Measurements from ENCODE around the gene ABCA13. TPM values are rescaled to one million over a fixed set of nuclear protein-coding genes. Genes with fewer than 3 reads are reported as not detected.

ABCA13 gene
- total RNA-seq, 1 donor from 2014 or later, result not detected

- no peak overlapping the region for H3K4me3 Mint-ChIP-seq
- peaks cover 4% of the 10 kb centered on the region for H3K27me3 Mint-ChIP-seq (ENCODE audit: insufficient read depth, low read depth)
- H3K36me3 Mint-ChIP-seq, result peaks cover 9% of the 10 kb centered on the region
- H3K4me1 Mint-ChIP-seq, result no peaks in the 10 kb centered on the region
- Histone ChIP-seq H3K36me3 (no peaks in the 10 kb centered on the region), H3K4me2 (no peak overlapping the region), H2AFZ (replicated peaks) (no peak overlapping the region), H3K79me2 (ENCODE audit: low read depth) (no peaks in the 10 kb centered on the region), H3K4me3 (no peak overlapping the region), H4K20me1 (ENCODE audit: low read depth) (no peaks in the 10 kb centered on the region), H3K4me1 (no peaks in the 10 kb centered on the region), H3K9me3 (ENCODE audit: low read depth) (no peaks in the 10 kb centered on the region), H3K27me3 (no peaks in the 10 kb centered on the region), H3K27ac (no peak overlapping the region), H3K9ac (no peak overlapping the region), H3F3A (ENCODE audit: low read depth) (no peaks in the 10 kb centered on the region)
- H3K9me3 Mint-ChIP-seq, result peaks cover 40% of the 10 kb centered on the region
- TF ChIP-seq EZH2phosphoT487 (IDR thresholded peaks at IDR 0.05), result no peak
- no peak for TF ChIP-seq EZH2 (IDR thresholded peaks at IDR 0.05)
- TF ChIP-seq, protein P1, sequence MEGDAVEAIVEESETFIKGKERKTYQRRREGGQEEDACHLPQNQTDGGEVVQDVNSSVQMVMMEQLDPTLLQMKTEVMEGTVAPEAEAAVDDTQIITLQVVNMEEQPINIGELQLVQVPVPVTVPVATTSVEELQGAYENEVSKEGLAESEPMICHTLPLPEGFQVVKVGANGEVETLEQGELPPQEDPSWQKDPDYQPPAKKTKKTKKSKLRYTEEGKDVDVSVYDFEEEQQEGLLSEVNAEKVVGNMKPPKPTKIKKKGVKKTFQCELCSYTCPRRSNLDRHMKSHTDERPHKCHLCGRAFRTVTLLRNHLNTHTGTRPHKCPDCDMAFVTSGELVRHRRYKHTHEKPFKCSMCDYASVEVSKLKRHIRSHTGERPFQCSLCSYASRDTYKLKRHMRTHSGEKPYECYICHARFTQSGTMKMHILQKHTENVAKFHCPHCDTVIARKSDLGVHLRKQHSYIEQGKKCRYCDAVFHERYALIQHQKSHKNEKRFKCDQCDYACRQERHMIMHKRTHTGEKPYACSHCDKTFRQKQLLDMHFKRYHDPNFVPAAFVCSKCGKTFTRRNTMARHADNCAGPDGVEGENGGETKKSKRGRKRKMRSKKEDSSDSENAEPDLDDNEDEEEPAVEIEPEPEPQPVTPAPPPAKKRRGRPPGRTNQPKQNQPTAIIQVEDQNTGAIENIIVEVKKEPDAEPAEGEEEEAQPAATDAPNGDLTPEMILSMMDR (IDR thresholded peaks at IDR 0.05), result no peak
- H3K27ac Mint-ChIP-seq, result no peak overlapping the region
- DNase-seq (ENCODE audit: low spot score), result no peak
These were observed 36.0 kb downstream of the ABCA13 start for GRCh38 chr7:48207155-48207675.

GRCh38 chr7:48209004-48209600 lies 37.8 kb downstream of the ABCA13 start:
- H3F3A ChIP-seq (ENCODE audit: low read depth), result no peaks in the 10 kb centered on the region
- no peaks in the 10 kb centered on the region for H3K36me3 ChIP-seq
- H3K4me1 ChIP-seq, result no peaks in the 10 kb centered on the region
- H3K36me3 Mint-ChIP-seq, result peaks cover 6% of the 10 kb centered on the region
- no peak overlapping the region for H3K4me2 ChIP-seq
- peaks cover 36% of the 10 kb centered on the region for H3K9me3 Mint-ChIP-seq
- no peak overlapping the region for H3K27ac Mint-ChIP-seq
- TF ChIP-seq EZH2 (IDR thresholded peaks at IDR 0.05) (no peak), EZH2phosphoT487 (IDR thresholded peaks at IDR 0.05) (no peak)
- TF ChIP-seq, protein P1 (IDR thresholded peaks at IDR 0.05), result no peak
- no peaks in the 10 kb centered on the region for H4K20me1 ChIP-seq (ENCODE audit: low read depth)
- no peaks in the 10 kb centered on the region for H3K9me3 ChIP-seq (ENCODE audit: low read depth)
- no peak for DNase-seq (ENCODE audit: low spot score)
- H3K4me1 Mint-ChIP-seq, result no peaks in the 10 kb centered on the region
- peaks cover 4% of the 10 kb centered on the region for H3K27me3 Mint-ChIP-seq (ENCODE audit: insufficient read depth, low read depth)
- H3K9ac ChIP-seq, result no peak overlapping the region
- H2AFZ ChIP-seq (replicated peaks), result no peak overlapping the region
- H3K27me3 ChIP-seq, result no peaks in the 10 kb centered on the region
- H3K27ac ChIP-seq, result no peak overlapping the region
- no peaks in the 10 kb centered on the region for H3K79me2 ChIP-seq (ENCODE audit: low read depth)
- no peak overlapping the region for H3K4me3 Mint-ChIP-seq
- no peak overlapping the region for H3K4me3 ChIP-seq

- Mint-ChIP-seq H3K36me3 (peaks cover 2% of the 10 kb centered on the region), H3K4me3 (no peak overlapping the region), H3K27me3 (ENCODE audit: insufficient read depth, low read depth) (peaks cover 4% of the 10 kb centered on the region), H3K4me1 (peaks cover 5% of the 10 kb centered on the region), H3K27ac (no peak overlapping the region), H3K9me3 (peaks cover 26% of the 10 kb centered on the region)
- Histone ChIP-seq H3K36me3 (no peaks in the 10 kb centered on the region), H3K79me2 (ENCODE audit: low read depth) (no peaks in the 10 kb centered on the region), H2AFZ (replicated peaks) (no peak overlapping the region), H4K20me1 (ENCODE audit: low read depth) (no peaks in the 10 kb centered on the region), H3K9me3 (ENCODE audit: low read depth) (no peaks in the 10 kb centered on the region), H3F3A (ENCODE audit: low read depth) (no peaks in the 10 kb centered on the region), H3K9ac (no peak overlapping the region), H3K4me2 (no peak overlapping the region), H3K27me3 (no peaks in the 10 kb centered on the region), H3K27ac (no peak overlapping the region), H3K4me1 (no peaks in the 10 kb centered on the region), H3K4me3 (no peak overlapping the region)
- DNase-seq (ENCODE audit: low spot score), result no peak
- TF ChIP-seq EZH2 (IDR thresholded peaks at IDR 0.05) (no peak), EZH2phosphoT487 (IDR thresholded peaks at IDR 0.05) (no peak)
- TF ChIP-seq, protein P1 (IDR thresholded peaks at IDR 0.05), result no peak
These were observed 42.0 kb downstream of the ABCA13 start for GRCh38 chr7:48213226-48213625.

Measured in neural progenitor cell (in vitro differentiated cells).